ENCODE measurements around the gene MAL.

Gene MAL

GRCh38 chr2:95047629-95048510, 22.4 kb downstream of the MAL start:
- in situ Hi-C loops (cut with MboI; ENCODE audit: low sequenced_read_pairs), result no loop called here

- in situ Hi-C loops (cut with MboI; ENCODE audit: low sequenced_read_pairs), result no loop called here
Observed at GRCh38 chr2:95048825-95049682, 23.5 kb downstream of the MAL start.

- in situ Hi-C loops (cut with MboI; ENCODE audit: low sequenced_read_pairs), result no loop called here
Observed at GRCh38 chr2:95049683-95049955, 24.1 kb downstream of the MAL start.

- in situ Hi-C loops (cut with MboI; ENCODE audit: low sequenced_read_pairs), result no loop called here
Observed at GRCh38 chr2:95049961-95050360, 24.5 kb downstream of the MAL start.

- in situ Hi-C loops (cut with MboI; ENCODE audit: low sequenced_read_pairs), result no loop called here
Observed at GRCh38 chr2:95050385-95051300, 25.1 kb downstream of the MAL start.

GRCh38 chr2:95051626-95052025, 26.1 kb downstream of the MAL start:
- in situ Hi-C loops (cut with MboI; ENCODE audit: low sequenced_read_pairs), result no loop called here

GRCh38 chr2:95052307-95052706, 26.8 kb downstream of the MAL start:
- in situ Hi-C loops (cut with MboI; ENCODE audit: low sequenced_read_pairs), result no loop called here

- in situ Hi-C loops (cut with MboI; ENCODE audit: low sequenced_read_pairs), result no loop called here
Observed at GRCh38 chr2:95052804-95053479, 27.4 kb downstream of the MAL start.

- in situ Hi-C loops (cut with MboI; ENCODE audit: low sequenced_read_pairs), result no loop called here
Observed at GRCh38 chr2:95053543-95053942, 28.0 kb downstream of the MAL start.

- in situ Hi-C loops (cut with MboI; ENCODE audit: low sequenced_read_pairs), result no loop called here
Observed at GRCh38 chr2:95054016-95054415, 28.5 kb downstream of the MAL start.

GRCh38 chr2:95055262-95055661, 29.8 kb downstream of the MAL start:
- in situ Hi-C loops (cut with MboI; ENCODE audit: low sequenced_read_pairs), result no loop called here

GRCh38 chr2:95056044-95056443, 30.5 kb downstream of the MAL start:
- in situ Hi-C loops (cut with MboI; ENCODE audit: low sequenced_read_pairs), result no loop called here

- in situ Hi-C loops (cut with MboI; ENCODE audit: low sequenced_read_pairs), result no loop called here
Observed at GRCh38 chr2:95056461-95057459, 31.3 kb downstream of the MAL start.

- in situ Hi-C loops (cut with MboI; ENCODE audit: low sequenced_read_pairs), result no loop called here
Observed at GRCh38 chr2:95057535-95058370, 32.2 kb downstream of the MAL start.

GRCh38 chr2:95058466-95058988, 33.0 kb downstream of the MAL start:
- in situ Hi-C loops (cut with MboI; ENCODE audit: low sequenced_read_pairs), result no loop called here

GRCh38 chr2:95058989-95059641, 33.6 kb downstream of the MAL start:
- in situ Hi-C loops (cut with MboI; ENCODE audit: low sequenced_read_pairs), result no loop called here

- in situ Hi-C loops (cut with MboI; ENCODE audit: low sequenced_read_pairs), result no loop called here
Observed at GRCh38 chr2:95059656-95060370, 34.3 kb downstream of the MAL start.
